Measurements from ENCODE around the gene NAV2. TPM values are rescaled to one million over a fixed set of nuclear protein-coding genes. Genes with fewer than 3 reads are reported as not detected.

NAV2 gene
- total and polyA plus RNA-seq, 10 donors = 0.46 to 11.6 (median 4.1) TPM

GRCh38 chr11:19982774-19983495 lies 270.3 kb downstream of the NAV2 start:
- TF ChIP-seq POLR2A (IDR thresholded peaks at IDR 0.05) (no peak), POLR2AphosphoS5 (IDR thresholded peaks at IDR 0.05) (no peak)
- TF ChIP-seq, protein P1, sequence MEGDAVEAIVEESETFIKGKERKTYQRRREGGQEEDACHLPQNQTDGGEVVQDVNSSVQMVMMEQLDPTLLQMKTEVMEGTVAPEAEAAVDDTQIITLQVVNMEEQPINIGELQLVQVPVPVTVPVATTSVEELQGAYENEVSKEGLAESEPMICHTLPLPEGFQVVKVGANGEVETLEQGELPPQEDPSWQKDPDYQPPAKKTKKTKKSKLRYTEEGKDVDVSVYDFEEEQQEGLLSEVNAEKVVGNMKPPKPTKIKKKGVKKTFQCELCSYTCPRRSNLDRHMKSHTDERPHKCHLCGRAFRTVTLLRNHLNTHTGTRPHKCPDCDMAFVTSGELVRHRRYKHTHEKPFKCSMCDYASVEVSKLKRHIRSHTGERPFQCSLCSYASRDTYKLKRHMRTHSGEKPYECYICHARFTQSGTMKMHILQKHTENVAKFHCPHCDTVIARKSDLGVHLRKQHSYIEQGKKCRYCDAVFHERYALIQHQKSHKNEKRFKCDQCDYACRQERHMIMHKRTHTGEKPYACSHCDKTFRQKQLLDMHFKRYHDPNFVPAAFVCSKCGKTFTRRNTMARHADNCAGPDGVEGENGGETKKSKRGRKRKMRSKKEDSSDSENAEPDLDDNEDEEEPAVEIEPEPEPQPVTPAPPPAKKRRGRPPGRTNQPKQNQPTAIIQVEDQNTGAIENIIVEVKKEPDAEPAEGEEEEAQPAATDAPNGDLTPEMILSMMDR (IDR thresholded peaks at IDR 0.05 in 8 of 11, conservative IDR thresholded peaks at IDR 0.05 in 3 of 11) = no peak
- H3K4me3 ChIP-seq = no peak overlapping the region
- no peaks in the 10 kb centered on the region for H3K36me3 ChIP-seq
- no peak overlapping the region for H3K27ac ChIP-seq
- DNase-seq = no peak
- peaks cover 0 to 10% (median 0%) of the 10 kb centered on the region in 6 donors for H3K4me1 ChIP-seq
- H3K9me3 ChIP-seq = no peaks in the 10 kb centered on the region
- peaks cover 0 to 6% (median 0%) of the 10 kb centered on the region in 7 donors for H3K27me3 ChIP-seq (replicated peaks in 1 of 7)
- intact Hi-C loops (cut with DNase I; ENCODE audit: low total_unique reads) = no loop called here
- WGBS, 5 donors = 68 to 88% (median 83%) methylated on average over 5 of the region's 5 CpGs

DNA sequence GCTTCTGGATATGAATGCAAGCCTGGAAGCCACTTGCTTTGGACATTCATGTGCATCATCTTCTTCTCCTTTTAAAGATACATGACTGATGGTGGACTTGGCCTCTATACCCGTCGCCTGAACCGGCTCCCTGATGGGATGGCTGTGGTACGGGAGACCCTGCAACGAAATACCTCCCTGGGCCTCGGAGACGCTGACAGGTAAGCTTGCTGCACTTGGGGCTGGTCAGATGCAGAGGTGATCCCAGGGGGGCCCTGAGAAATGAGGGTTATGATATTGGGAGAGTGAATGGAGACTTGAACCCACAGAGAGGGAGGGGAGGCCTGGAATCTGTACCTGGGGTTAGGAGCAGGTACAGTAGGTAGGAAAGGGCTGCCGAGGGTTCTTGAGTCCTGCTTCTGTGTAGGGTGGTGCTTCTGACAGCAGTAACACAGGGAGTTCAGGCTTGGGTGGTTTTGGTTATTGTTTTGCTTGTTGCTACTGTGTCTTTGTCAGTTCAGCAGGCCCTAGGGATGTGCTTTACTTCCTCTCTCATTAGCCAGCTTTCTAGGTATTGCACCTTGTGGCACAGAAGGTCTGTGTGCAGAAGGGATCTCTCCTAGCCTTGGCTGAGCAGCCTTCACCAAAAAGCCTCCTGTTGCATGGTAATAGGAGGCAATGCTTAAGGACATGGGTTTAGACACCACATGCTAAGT lies 271.6 kb downstream of the NAV2 start:
- WGBS, 5 donors = 93 to 97% (median 94%) methylated on average over 8 of the region's 8 CpGs
- TF ChIP-seq POLR2AphosphoS5 (IDR thresholded peaks at IDR 0.05) (no peak), POLR2A (IDR thresholded peaks at IDR 0.05) (no peak)
- TF ChIP-seq, protein P1 (IDR thresholded peaks at IDR 0.05 in 8 of 11, conservative IDR thresholded peaks at IDR 0.05 in 3 of 11) = no peak
- Histone ChIP-seq H3K4me3 (no peak overlapping the region), H3K36me3 (no peaks in the 10 kb centered on the region), H3K4me1 (peaks cover 0 to 8% (median 0%) of the 10 kb centered on the region in 6 donors), H3K27ac (no peak overlapping the region), H3K9me3 (no peaks in the 10 kb centered on the region), H3K27me3 (replicated peaks in 1 of 7) (peaks cover 0 to 6% (median 0%) of the 10 kb centered on the region in 7 donors)
- DNase-seq = no peak
- intact Hi-C loops (cut with DNase I; ENCODE audit: low total_unique reads) = no loop called here

DNA sequence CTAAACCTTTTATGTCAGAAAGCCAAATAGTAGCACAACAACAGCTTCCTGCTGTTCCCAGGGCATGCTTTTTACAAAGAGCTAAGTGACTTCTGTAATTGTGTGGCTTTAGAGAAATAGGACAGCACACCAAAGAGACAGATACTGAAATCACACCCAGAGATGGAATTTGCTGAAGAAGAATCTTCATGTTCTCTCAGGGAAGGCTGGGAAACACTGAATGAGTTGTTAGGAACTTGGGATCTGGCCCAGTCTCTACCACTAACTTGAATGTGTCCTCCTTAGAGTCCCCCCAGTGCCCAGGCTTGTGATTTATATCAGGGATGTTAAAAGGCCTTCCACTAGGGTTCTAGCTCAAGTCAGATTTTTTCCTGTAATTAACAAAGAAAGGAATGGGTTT lies 272.5 kb downstream of the NAV2 start:
- DNase-seq = no peak
- Histone ChIP-seq H3K27ac (no peak overlapping the region), H3K36me3 (no peaks in the 10 kb centered on the region), H3K4me1 (no peaks in the 10 kb centered on the region), H3K9me3 (no peaks in the 10 kb centered on the region), H3K27me3 (replicated peaks in 1 of 7) (peaks cover 0 to 3% (median 0%) of the 10 kb centered on the region in 7 donors), H3K4me3 (no peak overlapping the region)
- TF ChIP-seq POLR2A (IDR thresholded peaks at IDR 0.05) (no peak), POLR2AphosphoS5 (IDR thresholded peaks at IDR 0.05) (no peak)
- TF ChIP-seq, protein P1 (IDR thresholded peaks at IDR 0.05 in 8 of 11, conservative IDR thresholded peaks at IDR 0.05 in 3 of 11) = no peak
- intact Hi-C loops (cut with DNase I; ENCODE audit: low total_unique reads) = no loop called here

DNA sequence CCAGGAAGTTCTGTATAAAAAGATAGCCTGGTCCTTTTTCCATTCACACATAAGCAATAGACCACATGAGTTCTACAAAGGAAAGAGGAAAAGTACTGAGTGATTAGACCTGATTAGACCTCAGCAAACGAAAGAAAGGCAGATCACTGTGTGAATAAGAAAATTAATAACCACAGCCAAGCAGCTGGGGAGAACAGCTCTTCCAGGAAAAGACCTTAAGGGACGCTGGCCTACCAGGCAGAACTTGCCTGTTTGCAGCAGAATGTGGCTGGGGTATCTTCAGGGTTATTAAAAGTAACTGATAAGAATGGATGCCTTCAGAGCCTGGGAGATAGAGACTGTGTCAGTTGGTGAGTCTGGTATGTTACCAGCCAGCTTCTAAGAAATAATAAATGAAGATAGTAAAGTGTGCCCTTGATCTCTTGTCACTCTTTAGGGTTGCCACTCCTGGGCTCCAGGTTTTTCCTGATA lies 274.7 kb downstream of the NAV2 start:
- Histone ChIP-seq H3K36me3 (no peaks in the 10 kb centered on the region), H3K27me3 (replicated peaks in 1 of 7) (no peaks in the 10 kb centered on the region), H3K4me3 (no peak overlapping the region), H3K4me1 (no peaks in the 10 kb centered on the region), H3K9me3 (no peaks in the 10 kb centered on the region), H3K27ac (no peak overlapping the region)
- WGBS, 5 donors = 42 to 56% (median 53%) methylated on average over 2 of the region's 2 CpGs
- intact Hi-C loops (cut with DNase I; ENCODE audit: low total_unique reads) = no loop called here
- TF ChIP-seq POLR2AphosphoS5 (IDR thresholded peaks at IDR 0.05) (no peak), POLR2A (IDR thresholded peaks at IDR 0.05) (no peak)
- TF ChIP-seq, protein P1 (IDR thresholded peaks at IDR 0.05 in 8 of 11, conservative IDR thresholded peaks at IDR 0.05 in 3 of 11) = no peak
- no peak for DNase-seq
